ENCODE measurements around the gene SRPX. TPM values are rescaled to one million over a fixed set of nuclear protein-coding genes. Genes with fewer than 3 reads are reported as not detected.

SRPX gene
- total RNA-seq, 1 donor from 2014 or later = 6.8 TPM

Other genes starting within 250 kb of the SRPX start
- 3.9 TPM for gene SYTL5, start 214.3 kb downstream of the SRPX start, total RNA-seq
- gene RPGR, start 106.6 kb upstream of the SRPX start, total RNA-seq = 7.1 TPM
- gene OTC, start 131.7 kb upstream of the SRPX start, total RNA-seq = not detected

Data from esophagus mucosa (tissue), 1 donor.